Heart left ventricle (tissue), 13 donors: ENCODE data around the gene IGFBP5.

Experiments used
- CTCF ChIP-seq, 12 donors: fragments of 200-600 bp; sonication (generic) in 4 of 12; IDR thresholded peaks; one replicate each; pipeline versions ENCODE4 v1.5.0 to v1.8.0; 2018 to 2022; ENCODE audit warnings: antibody characterized with exemption in 12 of 12, mild to moderate bottlenecking in 5 of 12
- POLR2A ChIP-seq, 2 donors: fragments of 450-650 bp; IDR thresholded peaks; one replicate each; pipeline ENCODE4 v1.6.1; 2017; ENCODE audit warnings: antibody characterized with exemption in 2 of 2, mild to moderate bottlenecking in 2 of 2, moderate library complexity in 2 of 2
- donor health status: ischemic (EF 13 %, LVEDD 7.1; RV severe dilation, severe dysfunction).
- donor health status: DM: no; HTN: yes; CAD: no.
- donor health status: DM: no; HTN: no; CAD: no.
- donor health status: ischemic (EF 25% LVEDD 6.9; RV normal size, moderate dysfunction).
- donor health status: ischemic (EF 25% LVEDD 5.7; RV mildly dilated, moderate dysfunction).
- donor health status: ischemic (EF 35%, LVEDD 5.7; RV mildly dilated, moderate dysfunction).
- donor health status: nonischemic (EF 11% LVEDD 7.7; RV severe dilation, severe dysfunction).
- donor health status: DM: yes; HTN: yes; CAD: no.
- donor health status: PGD.
- donor health status: ischemic (EF 29% LVEDD 5.4; RV normal size, mild dysfunction).
- donor health status: nonischemic (EF 23%, LVEDD 6.1; RV moderate dilation, normal function).

- no peak for TF ChIP-seq POLR2A (IDR thresholded peaks at IDR 0.05)
- no peak for TF ChIP-seq CTCF (IDR thresholded peaks at IDR 0.05)
Measured at GRCh38 chr2:216700088-216700567, 4.8 kb upstream of the IGFBP5 start.
